Measurements from ENCODE around the gene CFAP70.
"Not testable (repeated sequence)": the region's sequence is repeated elsewhere in the genome, so short reads cannot be mapped to it uniquely, and the experiment has no call there.

DNA sequence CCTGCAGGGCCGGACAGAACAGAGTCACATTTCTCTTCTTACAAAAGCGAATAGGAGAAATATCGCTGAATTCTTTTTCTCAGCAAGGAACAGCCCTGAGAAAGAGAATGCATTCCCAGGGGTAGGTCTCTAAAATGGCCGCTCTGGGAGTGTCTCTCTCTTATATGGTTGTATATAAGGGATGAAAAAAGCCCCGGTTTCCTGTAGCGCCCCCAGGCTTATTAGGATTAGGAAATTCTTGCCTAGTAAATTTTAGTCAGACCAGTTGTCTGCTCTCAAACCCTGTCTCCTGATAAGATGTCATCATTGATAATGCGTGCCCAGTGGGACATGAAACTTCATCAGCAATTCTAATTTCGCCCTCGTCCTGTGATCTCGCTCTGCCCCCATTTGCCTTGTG is 100.1 kb downstream of the CFAP70 start:
- not testable (repeated sequence) for TF ChIP-seq EZH2 (IDR thresholded peaks at IDR 0.05; ENCODE audit: low read length, unreplicated experiment); EZH2phosphoT487 (IDR thresholded peaks at IDR 0.05; ENCODE audit: borderline replicate concordance, low read length)
- TF ChIP-seq, protein P1, sequence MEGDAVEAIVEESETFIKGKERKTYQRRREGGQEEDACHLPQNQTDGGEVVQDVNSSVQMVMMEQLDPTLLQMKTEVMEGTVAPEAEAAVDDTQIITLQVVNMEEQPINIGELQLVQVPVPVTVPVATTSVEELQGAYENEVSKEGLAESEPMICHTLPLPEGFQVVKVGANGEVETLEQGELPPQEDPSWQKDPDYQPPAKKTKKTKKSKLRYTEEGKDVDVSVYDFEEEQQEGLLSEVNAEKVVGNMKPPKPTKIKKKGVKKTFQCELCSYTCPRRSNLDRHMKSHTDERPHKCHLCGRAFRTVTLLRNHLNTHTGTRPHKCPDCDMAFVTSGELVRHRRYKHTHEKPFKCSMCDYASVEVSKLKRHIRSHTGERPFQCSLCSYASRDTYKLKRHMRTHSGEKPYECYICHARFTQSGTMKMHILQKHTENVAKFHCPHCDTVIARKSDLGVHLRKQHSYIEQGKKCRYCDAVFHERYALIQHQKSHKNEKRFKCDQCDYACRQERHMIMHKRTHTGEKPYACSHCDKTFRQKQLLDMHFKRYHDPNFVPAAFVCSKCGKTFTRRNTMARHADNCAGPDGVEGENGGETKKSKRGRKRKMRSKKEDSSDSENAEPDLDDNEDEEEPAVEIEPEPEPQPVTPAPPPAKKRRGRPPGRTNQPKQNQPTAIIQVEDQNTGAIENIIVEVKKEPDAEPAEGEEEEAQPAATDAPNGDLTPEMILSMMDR (conservative IDR thresholded peaks at IDR 0.05; ENCODE audit: low read depth, low read length) = not testable (repeated sequence)
